LNCaP clone FGC (cell line): ENCODE data around the gene OR11A1.

ENCODE experiments used
- DNase-seq: peaks from one replicate; pipeline ENCODE4 v3.0.0-alpha.2; 2011; ENCODE audit warnings: low read depth
- H3K4me3 ChIP-seq: 2 replicates; pipeline ENCODE4 v1.5.1; 2011; ENCODE audit warnings: mild to moderate bottlenecking, low read depth, low read length, control low read depth
- TF ChIP-seq, protein P1 (sequence below): IDR thresholded peaks from 2 replicates; pipeline ENCODE4 v1.5.1; 2012; ENCODE audit warnings: mild to moderate bottlenecking; ENCODE audit not compliant: control insufficient read depth, insufficient read depth; ENCODE audit errors: extremely low read depth

The OR11A1 gene

DNA sequence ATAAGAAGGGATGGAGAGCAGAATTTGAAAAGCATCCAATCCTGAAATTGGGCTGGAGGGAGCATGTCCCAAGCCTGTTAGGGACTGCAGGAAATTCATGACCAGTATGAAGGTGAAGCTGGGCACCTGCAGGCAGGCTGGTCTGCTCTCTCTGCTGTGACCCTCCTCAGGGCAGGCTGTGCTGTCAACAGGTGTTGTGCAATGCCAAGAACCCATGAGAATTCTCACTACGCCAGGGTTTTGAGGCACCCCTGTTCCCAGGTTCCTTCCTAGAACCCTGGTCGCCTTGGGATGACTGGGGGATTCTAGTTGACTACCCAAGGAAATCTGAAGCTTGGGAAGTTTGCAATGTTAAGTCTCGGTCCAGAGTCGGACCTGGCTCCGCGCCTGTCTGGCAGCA lies 44.2 kb upstream of the OR11A1 start:
- DNase-seq = no peak
- H3K4me3 ChIP-seq = no peak overlapping the region
- TF ChIP-seq, protein P1, sequence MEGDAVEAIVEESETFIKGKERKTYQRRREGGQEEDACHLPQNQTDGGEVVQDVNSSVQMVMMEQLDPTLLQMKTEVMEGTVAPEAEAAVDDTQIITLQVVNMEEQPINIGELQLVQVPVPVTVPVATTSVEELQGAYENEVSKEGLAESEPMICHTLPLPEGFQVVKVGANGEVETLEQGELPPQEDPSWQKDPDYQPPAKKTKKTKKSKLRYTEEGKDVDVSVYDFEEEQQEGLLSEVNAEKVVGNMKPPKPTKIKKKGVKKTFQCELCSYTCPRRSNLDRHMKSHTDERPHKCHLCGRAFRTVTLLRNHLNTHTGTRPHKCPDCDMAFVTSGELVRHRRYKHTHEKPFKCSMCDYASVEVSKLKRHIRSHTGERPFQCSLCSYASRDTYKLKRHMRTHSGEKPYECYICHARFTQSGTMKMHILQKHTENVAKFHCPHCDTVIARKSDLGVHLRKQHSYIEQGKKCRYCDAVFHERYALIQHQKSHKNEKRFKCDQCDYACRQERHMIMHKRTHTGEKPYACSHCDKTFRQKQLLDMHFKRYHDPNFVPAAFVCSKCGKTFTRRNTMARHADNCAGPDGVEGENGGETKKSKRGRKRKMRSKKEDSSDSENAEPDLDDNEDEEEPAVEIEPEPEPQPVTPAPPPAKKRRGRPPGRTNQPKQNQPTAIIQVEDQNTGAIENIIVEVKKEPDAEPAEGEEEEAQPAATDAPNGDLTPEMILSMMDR = no peak

DNA sequence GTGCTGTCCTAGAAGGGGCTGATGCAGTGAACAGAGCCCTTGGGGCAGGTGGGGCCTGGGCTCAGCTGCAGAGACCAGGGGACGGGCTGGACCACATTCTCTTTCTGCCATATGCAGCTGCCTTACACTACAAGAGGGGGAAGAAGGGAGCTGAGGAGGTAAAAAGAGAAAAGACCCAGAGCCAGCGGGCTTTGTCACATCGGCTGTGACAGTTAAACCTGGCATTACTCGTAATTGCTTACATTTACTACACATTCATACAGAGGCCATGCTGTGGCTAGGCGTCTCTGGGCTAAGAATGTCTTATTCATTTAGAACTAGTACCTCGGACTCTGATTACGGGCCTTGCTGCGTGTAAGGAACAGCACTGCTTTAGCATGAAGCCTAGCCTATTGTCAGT lies 43.7 kb upstream of the OR11A1 start:
- TF ChIP-seq, protein P1 = no peak
- no peak for DNase-seq
- no peak overlapping the region for H3K4me3 ChIP-seq

DNA sequence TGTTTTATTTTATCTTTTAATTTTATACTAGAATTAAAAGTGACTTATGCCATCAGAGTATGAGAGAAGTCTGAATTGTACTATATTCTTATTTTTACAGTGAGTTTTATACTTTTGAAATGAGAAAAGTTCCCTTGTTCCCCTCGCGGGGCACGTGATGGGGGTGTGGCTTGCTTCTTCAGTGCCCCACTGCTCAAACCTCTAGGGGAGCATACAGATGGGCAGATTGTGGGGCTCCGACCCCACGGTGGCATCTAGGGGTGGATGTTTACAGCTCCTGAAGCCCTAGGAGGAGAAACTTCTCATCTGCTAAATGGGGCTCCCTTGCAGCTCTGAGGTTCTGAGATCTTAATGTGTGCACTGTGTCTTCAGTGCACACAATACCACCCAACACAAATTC lies 42.8 kb upstream of the OR11A1 start:
- no peak overlapping the region for H3K4me3 ChIP-seq
- TF ChIP-seq, protein P1 = no peak

DNA sequence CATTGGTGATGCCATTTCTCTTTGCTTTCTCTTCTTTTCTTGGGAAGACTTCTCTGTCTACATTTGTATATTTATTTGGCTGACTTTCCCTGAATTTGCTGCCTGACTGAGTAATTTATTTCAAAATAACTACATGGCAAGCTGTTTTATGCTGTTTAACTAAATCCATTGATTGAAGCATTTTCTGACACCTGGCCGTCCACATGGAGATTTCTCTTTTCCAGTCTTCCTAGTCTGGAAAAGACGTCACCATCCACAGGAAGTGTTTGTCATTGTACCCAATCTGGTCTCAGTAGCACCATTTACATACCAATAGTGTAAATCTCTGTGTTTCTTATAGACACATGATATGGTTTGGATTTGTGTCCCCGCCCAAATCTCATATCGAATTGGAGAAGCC lies 40.1 kb upstream of the OR11A1 start:
- no peak for DNase-seq
- TF ChIP-seq, protein P1 = no peak
- no peak overlapping the region for H3K4me3 ChIP-seq

More for the DNA sequence above, 42.8 kb upstream of the OR11A1 start:
- no peak for DNase-seq

DNA sequence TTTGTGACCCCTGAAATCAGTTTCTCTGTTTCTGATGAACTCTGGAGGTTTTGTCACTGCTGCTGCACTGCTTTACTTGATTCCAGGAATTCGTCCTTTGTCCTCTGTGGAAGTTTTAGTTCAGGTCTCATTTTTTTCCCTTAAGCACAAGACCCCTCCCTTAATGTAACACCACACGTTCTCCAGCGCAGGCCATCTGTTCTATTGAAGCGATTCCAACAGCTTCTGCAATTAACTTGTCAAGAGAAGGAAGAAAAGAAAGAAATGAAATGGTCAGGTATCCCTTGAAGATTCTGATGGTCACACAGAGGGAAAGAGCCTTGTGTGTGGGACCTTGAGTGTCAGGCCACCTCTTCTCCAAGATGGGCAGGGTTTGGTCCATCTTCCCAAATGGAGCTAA lies 38.7 kb upstream of the OR11A1 start:
- TF ChIP-seq, protein P1 = no peak
- H3K4me3 ChIP-seq = no peak overlapping the region
- DNase-seq = no peak

DNA sequence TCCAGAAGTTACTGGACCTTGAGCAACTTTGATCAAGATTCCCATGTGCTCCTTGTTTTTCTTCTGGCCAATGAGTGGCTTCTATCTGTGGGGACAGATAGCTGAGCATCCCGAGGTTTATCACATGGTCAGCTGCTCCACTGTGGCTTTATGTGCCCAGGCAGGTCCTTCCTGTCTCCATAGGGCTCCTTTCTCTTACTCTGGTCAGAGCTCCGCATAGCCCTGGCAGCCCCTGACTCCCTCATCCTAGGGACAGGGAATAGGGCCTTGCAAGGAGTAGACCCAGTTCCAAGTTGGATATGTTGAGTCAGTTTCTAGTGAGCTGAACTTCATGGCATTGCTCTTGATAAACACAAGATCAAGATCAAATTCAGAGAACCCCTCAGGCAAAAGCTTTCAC lies 37.3 kb upstream of the OR11A1 start:
- no peak overlapping the region for H3K4me3 ChIP-seq
- no peak for DNase-seq
- TF ChIP-seq, protein P1 = no peak

DNA sequence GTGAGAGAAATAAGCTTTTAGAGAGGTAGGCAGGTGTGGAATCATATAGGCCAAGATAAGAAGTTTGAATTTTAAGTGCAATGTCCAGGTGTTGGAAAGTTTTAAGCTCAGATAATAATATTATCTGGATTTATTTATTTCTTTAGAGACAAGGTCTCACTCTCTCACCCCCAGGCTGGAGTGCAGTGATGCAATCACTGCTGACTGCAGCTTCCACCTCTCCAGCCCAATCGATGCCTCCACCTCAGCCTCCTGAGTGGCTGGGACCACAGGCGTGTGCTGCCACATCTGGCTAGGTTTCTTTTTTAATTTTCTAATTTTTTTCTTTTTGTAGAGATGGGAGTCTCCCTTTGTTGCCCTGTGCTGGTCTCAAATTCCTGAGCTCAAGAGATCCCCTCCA lies 36.4 kb upstream of the OR11A1 start:
- H3K4me3 ChIP-seq = no peak overlapping the region
- TF ChIP-seq, protein P1 = no peak
- no peak for DNase-seq
